ENCODE results near the gene ZPR1.
"Not testable (repeated sequence)": the region's sequence is repeated elsewhere in the genome, so short reads cannot be mapped to it uniquely, and the experiment has no call there.

Gene ZPR1

DNA sequence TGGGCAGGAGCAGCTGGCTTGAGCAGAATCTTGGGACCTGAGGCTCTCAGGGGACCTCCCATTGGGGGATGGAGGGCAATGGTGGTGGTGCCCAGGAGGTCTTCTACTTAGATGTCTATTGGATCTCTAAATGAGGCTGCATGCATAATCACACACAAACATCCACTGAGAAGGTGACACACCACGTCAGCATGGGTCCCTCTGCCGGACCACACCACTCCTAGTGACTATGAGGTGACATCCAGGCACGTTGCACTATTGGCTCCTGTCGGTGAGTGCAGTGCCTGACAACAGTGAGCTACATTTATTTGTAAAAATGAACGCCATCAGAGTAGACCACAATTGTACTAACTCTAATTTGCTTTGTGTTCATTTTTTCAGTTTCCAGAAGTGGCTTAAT lies 37.6 kb upstream of the ZPR1 start:
- no peak for DNase-seq (ENCODE audit: low read depth in 3 of 3)

DNA sequence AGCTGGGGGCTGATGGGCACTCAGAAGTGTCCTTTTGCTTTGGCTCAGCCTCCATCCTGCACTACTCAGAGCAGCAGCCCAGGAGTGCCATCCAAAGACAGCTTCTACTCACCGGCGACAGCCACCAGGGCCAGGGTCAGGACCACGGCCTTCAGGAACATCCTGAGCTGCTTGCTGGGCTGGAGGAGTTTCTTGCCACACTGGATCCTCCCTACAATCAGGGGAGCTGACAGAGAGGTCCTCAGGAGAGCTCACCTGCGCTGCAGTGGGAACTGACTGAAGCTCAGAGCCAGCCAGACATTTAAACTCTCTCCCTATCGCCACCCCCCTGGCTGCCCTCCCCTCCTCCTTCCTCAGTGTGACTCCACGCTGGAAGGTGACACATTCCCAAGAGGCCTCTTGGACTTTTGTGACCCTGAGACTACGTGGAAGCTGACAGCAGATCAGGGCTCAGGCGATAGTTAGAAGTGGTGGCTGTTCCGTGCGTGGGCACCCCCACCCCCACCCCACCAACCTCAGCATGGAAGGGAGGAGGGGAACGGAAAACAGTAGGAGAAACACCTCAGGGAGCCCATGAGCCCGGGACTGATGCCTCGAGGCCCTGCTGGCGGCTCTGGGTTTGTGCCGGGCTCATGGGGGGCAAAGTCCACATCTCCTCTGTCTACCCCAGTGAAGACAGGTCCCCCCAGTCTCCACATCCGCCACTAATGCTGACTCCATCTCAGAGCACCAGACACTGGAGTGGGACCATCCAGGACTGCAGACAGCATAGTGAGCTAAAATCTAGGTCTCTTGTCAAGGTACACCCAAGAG lies 35.4 kb upstream of the ZPR1 start, which contains the start of gene APOA4:
Gene APOA4 (minus strand): TSS at position 274 of the 813 bp plus-strand sequence. CDS start 113 bp downstream, at position 161.
- DNase-seq (ENCODE audit: low read depth in 3 of 3) = no peak

DNA sequence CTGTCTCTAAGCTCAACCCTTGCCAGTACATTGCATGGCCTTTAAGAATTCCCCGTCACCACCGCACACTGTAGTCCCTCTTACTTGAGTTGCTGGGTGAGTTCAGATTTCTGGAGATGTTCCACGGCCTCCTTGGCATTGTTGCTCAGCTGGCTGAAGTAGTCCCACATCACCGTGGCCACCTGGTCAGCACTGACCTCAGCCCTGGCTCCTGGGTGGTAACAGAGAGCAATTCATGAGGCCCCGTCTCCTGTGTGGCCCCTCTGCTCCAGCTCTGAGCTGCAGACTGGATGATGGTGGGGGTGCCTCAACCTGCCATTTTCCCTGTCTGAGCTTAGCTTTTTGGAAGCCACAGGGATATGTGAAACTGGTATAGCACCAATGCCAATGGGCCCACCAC lies 34.8 kb upstream of the ZPR1 start:
- DNase-seq (ENCODE audit: low read depth in 3 of 3) = no peak

DNA sequence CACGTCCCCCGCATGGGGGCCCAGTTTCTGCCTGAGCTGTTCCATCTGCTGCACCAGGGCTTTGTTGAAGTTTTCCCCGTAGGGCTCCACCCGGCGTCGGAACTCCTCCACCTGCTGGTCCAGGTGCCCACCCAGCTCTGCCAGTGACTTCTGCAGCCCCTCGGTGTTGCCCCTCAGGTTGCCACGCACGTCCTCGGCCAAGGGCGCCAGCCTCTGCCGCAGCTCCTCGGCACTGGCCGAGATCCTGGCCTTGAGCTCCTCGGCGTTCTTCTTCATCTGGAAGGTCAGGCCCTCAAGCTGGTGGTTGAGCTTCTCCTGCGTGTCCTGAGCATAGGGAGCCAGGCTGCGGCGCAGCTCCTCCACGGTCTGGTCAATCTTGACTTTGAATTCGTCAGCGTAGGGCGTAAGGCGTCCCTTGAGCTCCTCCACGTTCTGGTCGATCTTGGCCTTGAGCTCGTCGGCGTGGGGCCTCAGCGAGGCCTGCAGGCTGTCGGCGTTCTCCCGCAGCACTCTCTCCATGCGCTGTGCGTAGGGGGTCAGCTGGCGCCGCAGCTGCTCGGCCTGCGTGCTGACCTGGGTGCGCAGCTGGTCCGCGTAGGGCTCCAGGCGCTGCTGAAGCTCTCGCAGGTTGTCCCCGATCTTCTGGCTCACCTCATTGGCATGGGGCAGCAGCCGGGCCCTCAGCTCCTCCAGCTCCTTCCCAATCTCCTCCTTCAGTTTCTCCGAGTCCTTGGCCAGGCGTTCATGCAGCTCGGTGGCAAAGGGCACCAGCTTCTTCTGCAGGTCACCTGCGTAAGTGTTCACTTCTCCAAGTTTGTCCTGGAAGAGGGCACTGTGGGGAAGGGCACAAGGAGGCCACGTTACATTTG lies 33.5 kb upstream of the ZPR1 start:
- no peak for DNase-seq (ENCODE audit: low read depth in 3 of 3)

DNA sequence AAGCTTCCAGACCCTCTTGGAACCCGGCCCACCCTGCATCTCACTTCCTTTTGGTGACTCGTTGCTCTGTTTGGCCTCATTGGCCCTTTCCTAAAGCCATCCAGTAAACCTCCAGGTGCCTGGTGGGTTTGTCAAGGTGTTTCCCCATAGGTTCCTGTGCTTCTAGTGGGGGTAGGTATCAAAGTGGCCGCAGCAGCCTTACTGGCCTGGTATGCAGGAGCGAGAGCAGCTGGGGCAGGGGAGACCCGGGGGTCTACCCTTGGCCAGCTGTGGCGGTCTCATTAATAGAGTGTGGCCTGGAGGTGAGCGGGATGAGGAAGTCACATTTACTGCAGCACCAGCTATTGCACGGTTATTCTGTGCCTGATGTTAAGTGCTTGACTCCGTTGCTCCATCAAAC lies 31.2 kb upstream of the ZPR1 start:
- DNase-seq (ENCODE audit: low read depth in 3 of 3) = no peak

DNA sequence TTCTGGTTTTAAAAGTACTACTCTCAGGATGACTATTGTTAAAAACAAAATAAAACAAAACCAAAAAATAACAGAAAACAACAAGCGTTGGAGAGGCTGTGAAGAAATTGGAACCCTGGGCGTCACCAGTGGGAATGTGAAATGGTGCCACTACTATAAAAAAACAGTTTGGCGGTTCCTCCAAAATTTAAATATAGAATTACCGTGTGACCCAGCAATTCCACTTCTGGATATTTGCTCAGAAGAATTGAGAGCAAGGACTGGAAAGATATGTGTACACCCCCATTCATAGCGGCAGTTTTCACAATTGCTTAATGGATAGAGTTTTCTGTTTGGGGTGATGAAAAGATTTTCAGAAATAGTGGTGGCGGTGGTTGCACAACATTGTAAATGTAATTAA lies 26.7 kb upstream of the ZPR1 start:
- DNase-seq (ENCODE audit: low read depth in 3 of 3) = no peak

DNA sequence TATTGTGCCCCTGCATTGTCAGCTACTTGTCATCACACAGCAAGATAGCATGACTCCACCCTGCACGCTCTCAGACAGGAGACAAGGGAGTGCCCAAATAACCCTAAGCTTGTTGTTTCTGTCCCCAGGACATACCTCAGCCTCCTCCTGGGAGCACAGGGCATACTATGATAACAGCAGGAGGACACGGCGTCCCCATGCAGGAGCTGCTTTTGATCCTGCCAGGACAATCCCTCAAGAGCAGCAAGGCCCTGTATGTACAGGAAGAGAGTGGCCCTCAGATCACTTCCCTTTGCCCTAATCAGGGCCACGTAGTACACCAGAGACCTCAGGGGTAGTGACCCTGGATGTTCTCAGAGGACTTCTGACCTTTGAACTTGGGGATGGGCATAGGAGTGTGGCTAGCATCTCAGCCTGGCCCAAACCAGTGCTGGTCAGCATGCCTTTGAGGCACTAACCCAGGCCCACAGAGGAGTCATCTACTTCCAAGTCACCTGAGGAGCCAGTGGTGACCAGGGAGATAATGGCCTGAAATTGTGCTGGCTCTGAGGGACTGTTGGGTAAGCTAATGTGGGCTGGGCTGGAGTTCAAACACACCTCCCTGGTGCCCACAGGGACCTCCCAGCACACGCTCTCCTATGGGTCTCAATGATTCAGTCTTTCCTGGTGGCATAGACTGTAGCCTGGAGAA lies 26.1 kb upstream of the ZPR1 start:
- no peak for DNase-seq (ENCODE audit: low read depth in 3 of 3)

DNA sequence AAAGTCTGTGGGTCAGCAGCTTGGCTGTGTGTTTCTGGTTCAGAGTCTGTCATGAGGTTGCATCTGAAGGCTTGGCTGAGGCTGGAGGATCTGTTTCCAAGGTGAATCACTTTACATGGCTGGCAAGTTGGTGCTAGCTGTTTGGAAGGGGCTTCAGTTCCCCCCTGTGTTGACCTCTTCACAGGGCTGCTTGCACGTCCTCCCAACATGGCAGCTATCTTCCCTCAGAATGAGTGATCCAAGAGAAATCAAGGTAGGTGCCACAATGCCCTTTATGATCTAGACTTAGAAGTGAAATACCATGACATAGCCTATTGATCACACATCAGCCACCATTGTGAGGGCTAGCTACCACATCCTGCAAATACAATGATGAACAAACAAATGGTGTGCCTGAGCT lies 25.3 kb upstream of the ZPR1 start:
- no peak for DNase-seq (ENCODE audit: low read depth in 3 of 3)

DNA sequence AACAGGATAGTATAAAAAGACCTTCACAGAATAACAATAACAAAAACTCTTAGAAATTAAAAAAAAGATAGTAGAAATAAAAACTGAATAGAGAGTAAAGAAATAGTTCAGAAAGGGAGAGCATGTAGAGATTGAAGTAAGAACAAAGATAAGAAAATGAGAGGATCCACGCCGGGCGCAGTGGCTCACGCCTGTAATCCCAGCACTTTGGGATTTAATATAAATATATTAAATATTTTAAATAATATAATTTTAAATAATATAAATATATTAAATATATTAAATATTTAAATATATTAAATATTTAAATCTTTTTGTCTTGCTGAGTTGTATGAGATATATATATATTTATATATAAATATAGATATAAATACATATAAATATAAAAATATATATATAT lies 24.3 kb upstream of the ZPR1 start:
- no peak for DNase-seq (ENCODE audit: low read depth in 3 of 3)

DNA sequence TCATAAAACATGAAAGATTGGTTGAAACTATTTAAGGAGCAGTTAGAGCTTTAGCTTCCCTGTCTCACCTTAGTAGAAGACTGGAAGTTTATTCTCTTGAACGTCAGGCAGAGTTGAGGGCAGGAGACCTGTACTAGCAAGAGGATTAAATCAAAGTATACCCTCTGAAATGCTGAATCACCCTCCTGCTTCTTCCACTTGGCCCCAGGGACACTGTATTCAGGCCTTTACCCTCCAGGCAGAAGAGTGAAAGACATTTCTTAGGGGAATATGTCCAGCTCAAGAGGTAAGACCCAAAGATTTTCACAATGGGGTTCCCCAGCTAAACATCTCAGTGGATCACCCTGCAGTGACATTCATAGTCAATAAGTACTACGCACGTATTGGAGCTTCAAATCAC lies 23.4 kb upstream of the ZPR1 start:
- DNase-seq (ENCODE audit: low read depth in 3 of 3) = no peak

DNA sequence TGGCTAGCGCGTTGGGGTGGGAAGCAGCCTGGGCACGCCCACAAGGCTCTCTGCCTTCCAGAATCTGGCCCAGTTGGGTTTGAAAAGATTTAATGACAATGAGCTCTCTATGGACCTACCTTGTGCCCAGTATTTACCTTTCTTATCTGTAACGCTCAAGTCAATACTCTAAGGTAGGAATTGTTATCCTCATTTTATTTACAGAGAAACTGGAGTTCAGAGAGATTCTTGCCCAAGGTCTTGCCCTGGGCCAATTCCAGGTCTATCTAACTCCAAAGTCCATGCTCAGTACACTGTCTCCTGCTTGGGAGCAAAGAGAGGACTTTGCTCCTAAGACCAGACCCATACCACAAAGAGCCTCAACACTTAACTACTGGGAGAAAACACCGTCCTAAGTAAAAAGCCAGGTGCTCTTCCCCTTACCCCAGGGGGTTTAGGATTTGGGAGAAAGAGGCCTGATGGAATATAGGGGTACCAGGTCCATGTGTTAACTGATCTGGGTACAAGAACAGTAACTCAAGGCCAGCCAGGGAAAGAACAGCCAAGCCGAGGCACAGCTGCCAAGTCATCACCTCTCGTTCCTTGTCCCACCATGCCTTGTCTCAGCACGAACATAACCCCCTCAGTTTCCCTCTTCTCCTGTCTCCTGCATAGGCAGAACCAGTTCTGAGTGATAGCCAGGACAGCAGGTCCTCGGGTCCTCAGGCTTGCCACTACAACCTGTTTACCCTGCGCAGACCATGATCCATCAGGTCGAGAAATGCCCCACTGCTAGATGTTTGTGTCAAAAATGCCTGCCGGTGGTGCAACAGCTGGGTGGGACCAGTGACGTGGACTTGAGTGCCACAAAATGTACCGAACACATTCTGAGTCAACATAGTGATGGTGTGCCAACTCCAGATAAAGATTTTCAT lies 20.7 kb upstream of the ZPR1 start:
- no peak for DNase-seq (ENCODE audit: low read depth in 3 of 3)

DNA sequence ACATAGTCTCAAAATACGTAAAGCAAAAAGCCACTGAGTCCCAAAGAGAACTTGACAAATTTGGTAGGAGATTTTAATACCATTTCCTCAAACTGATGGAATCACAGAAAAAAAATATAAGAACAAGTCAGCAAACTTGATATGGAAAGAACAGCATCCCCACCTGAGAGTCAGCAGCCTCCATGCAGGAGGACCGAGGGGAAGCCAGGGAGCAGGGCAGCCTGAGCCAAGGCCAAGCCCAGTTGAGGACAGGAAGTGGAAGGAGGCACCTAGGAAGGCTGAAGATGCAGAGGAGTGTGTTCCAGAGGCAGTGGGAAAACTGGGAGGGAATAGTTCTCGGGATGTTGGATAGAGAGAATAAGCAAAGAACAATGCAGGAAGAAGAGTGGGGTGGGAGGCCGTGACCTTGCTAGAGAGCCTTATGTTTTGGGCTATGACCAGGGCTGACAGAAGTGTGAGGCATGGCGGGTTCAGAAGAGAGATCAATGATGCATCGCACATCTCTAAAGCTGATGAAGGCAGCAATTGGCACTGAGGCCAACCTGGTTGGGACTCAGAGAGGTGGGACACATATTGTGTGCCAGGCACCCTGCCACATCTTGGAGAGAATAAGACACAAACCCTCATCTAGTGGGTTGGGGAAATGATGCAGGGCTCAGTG lies 19.9 kb upstream of the ZPR1 start:
- DNase-seq (ENCODE audit: low read depth in 3 of 3) = no peak

DNA sequence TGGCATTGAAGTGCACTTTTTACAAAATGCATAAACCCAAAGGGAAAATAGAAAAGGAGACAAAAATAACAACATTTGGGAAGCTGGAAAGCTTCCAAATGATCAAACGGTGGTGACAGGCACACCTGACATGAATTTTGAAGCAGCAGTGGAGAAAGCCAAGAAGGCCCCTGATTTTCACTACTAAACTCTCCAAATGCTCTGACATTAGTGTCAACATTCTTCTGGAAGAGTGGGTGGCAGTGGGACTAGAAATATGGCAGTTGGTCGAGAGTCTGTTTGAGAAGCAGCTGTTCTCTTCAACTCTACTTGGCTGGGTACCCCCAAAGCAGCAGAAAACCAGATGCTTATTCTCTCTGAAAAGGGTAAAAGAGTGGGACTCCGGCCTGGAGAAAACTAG lies 16.2 kb upstream of the ZPR1 start:
- DNase-seq (ENCODE audit: low read depth in 3 of 3) = no peak

DNA sequence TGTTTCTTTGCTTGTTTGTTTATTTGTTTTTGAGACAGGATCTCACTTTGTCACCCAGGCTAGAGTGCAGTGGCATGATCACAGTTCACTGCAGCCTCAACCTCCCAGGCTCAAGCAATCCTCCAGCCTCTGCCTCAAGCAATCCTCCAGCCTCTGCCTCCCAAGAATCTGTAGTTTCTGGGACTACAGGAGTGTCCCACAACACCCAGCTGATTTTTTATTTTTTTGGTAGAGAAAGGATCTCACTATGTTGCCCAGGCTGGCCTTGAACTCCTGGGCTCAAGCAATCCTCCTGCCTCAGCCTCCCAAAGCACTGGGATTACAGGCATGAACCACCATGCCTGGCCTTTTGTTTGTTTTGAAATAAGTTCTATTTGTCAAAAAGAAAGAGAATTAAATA lies 13.8 kb upstream of the ZPR1 start:
- DNase-seq (ENCODE audit: low read depth in 3 of 3) = not testable (repeated sequence)

DNA sequence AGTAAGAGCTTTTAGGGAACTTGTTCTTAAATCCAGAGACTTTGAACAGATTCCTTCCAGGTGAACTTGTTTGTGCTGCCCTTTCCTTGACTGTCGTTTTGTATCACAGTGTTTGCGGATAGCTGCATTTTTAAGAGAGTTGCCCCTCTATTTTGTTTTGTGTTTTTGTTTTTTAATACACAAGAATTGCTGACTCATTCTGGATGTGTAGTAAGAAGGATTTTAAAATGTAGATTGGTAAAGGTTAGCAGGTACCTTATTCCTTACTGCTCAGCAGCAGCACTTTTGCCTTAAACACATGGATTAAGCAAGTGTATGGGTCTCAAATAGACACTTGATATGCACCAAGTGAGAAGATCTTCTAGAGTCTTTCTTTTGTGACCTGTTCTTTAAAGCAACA lies 12.8 kb upstream of the ZPR1 start:
- DNase-seq (ENCODE audit: low read depth in 3 of 3) = no peak

DNA sequence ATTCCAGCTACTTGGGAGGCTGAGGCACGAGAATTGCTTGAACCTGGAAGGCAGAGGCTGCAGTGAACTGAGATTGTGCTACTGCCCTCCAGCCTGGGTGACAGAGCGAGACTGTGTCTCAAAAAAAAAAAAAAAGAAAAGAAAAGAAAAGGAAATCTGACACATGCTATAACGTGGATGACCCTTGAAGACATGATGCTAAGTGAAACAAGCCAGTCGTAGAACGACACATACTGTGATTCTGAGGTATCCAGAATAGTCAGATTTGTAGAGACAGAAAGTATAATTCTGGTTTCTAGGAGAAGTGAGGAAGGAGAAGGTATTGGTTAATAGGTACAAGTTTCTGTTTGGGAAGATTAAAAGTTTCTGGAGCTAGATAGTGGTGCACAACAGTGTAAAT lies 10.5 kb upstream of the ZPR1 start:
- no peak for DNase-seq (ENCODE audit: low read depth in 3 of 3)

DNA sequence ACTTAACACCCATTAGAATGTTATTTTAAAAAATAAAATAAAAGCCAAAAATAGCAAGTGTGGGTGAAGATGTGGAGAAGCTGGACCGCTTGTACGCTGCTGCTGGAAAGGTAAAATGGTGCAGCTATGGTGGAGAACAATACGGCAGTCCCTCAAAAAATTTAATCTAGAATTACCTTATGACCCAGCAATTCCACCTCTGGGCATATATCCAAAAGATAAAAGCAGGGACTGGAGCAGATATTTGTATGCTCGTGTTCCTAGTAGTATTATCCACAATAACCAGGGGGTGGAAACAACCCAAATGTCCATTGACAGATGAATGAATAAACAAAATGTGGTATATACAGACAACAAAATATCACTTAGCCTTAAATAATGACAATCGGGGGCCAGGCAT lies 10.0 kb upstream of the ZPR1 start:
- no peak for DNase-seq (ENCODE audit: low read depth in 3 of 3)

DNA sequence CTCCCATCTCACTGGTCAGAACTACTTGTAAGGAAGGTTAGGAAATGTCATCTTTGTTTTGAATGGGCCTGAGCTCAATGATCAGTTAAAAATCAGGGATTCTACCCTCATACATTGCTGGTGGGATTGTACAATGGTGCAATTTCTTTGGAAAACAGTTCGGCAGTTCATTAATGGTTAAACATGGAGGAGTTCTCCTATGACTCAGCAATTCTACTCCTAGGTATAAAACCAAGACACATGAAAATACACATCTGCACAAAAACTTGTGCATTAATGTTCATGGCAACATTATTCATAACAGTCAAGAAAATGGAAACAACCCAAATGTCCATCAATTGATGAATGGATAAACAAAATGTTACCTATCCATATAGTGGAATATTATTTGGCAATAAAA lies 8.7 kb upstream of the ZPR1 start:
- DNase-seq (ENCODE audit: low read depth in 3 of 3) = no peak

DNA sequence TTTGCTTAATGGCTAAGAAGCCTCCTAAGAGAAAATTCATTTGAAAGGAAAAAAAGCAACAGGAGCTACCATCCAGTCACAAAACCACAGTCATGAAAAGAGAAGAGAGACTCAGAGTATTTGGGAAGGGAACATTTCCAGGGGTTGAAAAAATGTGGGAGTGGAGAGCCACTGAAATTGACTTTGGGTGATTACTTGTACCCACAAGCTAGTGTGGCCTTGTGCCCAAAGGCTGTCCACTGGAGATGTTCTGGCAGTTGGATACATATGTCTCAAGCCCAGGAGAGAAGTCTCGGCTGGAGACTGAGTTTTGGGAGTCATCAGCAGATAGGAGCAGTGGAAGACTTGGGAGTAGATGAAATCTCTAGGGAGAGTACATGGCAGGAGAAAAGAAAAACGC lies 7.0 kb upstream of the ZPR1 start:
- no peak for DNase-seq (ENCODE audit: low read depth in 3 of 3)

DNA sequence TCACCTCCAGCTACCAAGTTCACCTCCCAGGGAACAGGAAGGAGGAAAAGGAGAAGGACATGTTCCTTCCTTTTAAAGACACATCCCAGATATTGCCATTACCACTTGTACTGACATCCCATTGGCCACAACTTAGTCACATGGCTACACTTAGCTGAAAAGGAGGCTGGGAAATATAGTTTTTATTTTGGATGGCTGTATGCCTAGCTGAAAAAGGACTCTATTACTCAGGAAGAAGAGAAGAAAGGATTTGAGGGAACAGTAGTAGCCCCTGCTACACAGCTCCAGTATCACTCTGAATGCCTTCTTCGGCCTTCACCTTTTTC lies 5.9 kb upstream of the ZPR1 start:
- no peak for DNase-seq (ENCODE audit: low read depth in 3 of 3)
